Liver (tissue), 9 donors: ENCODE results near the gene EML2. TPM values are rescaled to one million over a fixed set of nuclear protein-coding genes. Genes with fewer than 3 reads are reported as not detected.

Source experiments
- DNase-seq: peaks from one replicate; pipeline ENCODE4 v3.0.0-alpha.2; 2017; ENCODE audit warnings: low spot score
- H3K27ac ChIP-seq, 2 donors: one replicate each; pipeline ENCODE4 v1.7.0; 2013; ENCODE audit warnings: inconsistent platforms in 2 of 2, low read length in 2 of 2, control low read depth in 1 of 2, low read depth in 1 of 2, mild to moderate bottlenecking in 1 of 2
- H3K27me3 ChIP-seq, 4 donors: one replicate each; pipeline versions ENCODE4 v1.6.1 to v1.7.0; 2013; ENCODE audit warnings: low read length in 3 of 4, inconsistent platforms in 1 of 4, mild to moderate bottlenecking in 1 of 4, moderate library complexity in 1 of 4; ENCODE audit not compliant: control insufficient read depth in 4 of 4, insufficient read depth in 4 of 4
- H3K36me3 ChIP-seq, 4 donors: one replicate each; pipeline versions ENCODE4 v1.6.1 to v1.7.0; 2013; ENCODE audit warnings: low read length in 3 of 4, mild to moderate bottlenecking in 3 of 4, low read depth in 1 of 4, moderate library complexity in 1 of 4; ENCODE audit not compliant: control insufficient read depth in 4 of 4, insufficient read depth in 3 of 4
- H3K4me1 ChIP-seq, 4 donors: one replicate each; pipeline versions ENCODE4 v1.6.1 to v1.7.0; 2013; ENCODE audit warnings: low read length in 3 of 4, mild to moderate bottlenecking in 3 of 4, moderate library complexity in 1 of 4; ENCODE audit not compliant: control insufficient read depth in 4 of 4, insufficient read depth in 4 of 4
- H3K4me3 ChIP-seq, 3 donors: one replicate each; pipeline versions ENCODE4 v1.6.1 to v1.7.0; 2013; ENCODE audit warnings: low read length in 3 of 3, control low read depth in 1 of 3, low read depth in 1 of 3, mild to moderate bottlenecking in 1 of 3
- H3K9ac ChIP-seq, 2 donors: one replicate each; pipeline ENCODE4 v1.7.0; 2013; ENCODE audit warnings: low read length in 2 of 2, mild to moderate bottlenecking in 2 of 2, moderate library complexity in 2 of 2, control low read depth in 1 of 2, low read depth in 1 of 2
- H3K9me3 ChIP-seq, 4 donors: one replicate each; pipeline versions ENCODE4 v1.6.1 to v1.7.0; 2013; ENCODE audit warnings: low read length in 3 of 4; ENCODE audit not compliant: control insufficient read depth in 4 of 4
- ATF3 ChIP-seq: IDR thresholded peaks from 2 replicates; pipeline ENCODE4 v1.6.1; 2016; ENCODE audit warnings: antibody characterized with exemption
- CTCF ChIP-seq: fragments of 150-350 bp; IDR thresholded peaks from 2 replicates; pipeline ENCODE4 v1.5.1; 2017; ENCODE audit warnings: improper control_type of control experiment, low read depth, low read length; ENCODE audit not compliant: missing input control
- EGR1 ChIP-seq, 2 donors: IDR thresholded peaks; 2 replicates each; pipeline ENCODE4 v1.6.1; 2016 to 2018; ENCODE audit warnings: antibody characterized with exemption in 2 of 2, low read depth in 2 of 2
- FOXA1 ChIP-seq: IDR thresholded peaks from 2 replicates; pipeline ENCODE4 v1.6.1; 2016; ENCODE audit warnings: antibody characterized with exemption
- FOXA2 ChIP-seq: IDR thresholded peaks from 2 replicates; pipeline ENCODE4 v1.6.1; 2016; ENCODE audit warnings: antibody characterized with exemption
- GABPA ChIP-seq, 2 donors: IDR thresholded peaks in 1 of 2; conservative IDR thresholded peaks in 1 of 2; 2 replicates each; pipeline ENCODE4 v1.6.1; 2016; ENCODE audit warnings: antibody characterized with exemption in 2 of 2, mild to moderate bottlenecking in 1 of 2, moderate library complexity in 1 of 2
- HNF4G ChIP-seq: IDR thresholded peaks from 2 replicates; pipeline ENCODE4 v1.6.1; 2016; ENCODE audit warnings: antibody characterized with exemption
- JUND ChIP-seq, 2 donors: IDR thresholded peaks; 2 replicates each; pipeline ENCODE4 v1.6.1; 2016; ENCODE audit warnings: antibody characterized with exemption in 2 of 2
- MAX ChIP-seq: IDR thresholded peaks from 2 replicates; pipeline ENCODE4 v1.6.1; 2016; ENCODE audit warnings: antibody characterized with exemption
- NR2F2 ChIP-seq: IDR thresholded peaks from 2 replicates; pipeline ENCODE4 v1.6.1; 2016; ENCODE audit warnings: antibody characterized with exemption
- RAD21 ChIP-seq, 2 donors: IDR thresholded peaks; 2 replicates each; pipeline ENCODE4 v1.6.1; 2016; ENCODE audit warnings: antibody characterized with exemption in 2 of 2, mild to moderate bottlenecking in 2 of 2
- REST ChIP-seq: IDR thresholded peaks from 2 replicates; pipeline ENCODE4 v1.6.1; 2016; ENCODE audit warnings: antibody characterized with exemption, mild to moderate bottlenecking
- RXRA ChIP-seq, 2 donors: IDR thresholded peaks; 2 replicates each; pipeline ENCODE4 v1.6.1; 2017 to 2018; ENCODE audit warnings: antibody characterized with exemption in 2 of 2, mild to moderate bottlenecking in 1 of 2
- SP1 ChIP-seq: IDR thresholded peaks from 2 replicates; pipeline ENCODE4 v1.6.1; 2018; ENCODE audit warnings: antibody characterized with exemption, mild to moderate bottlenecking
- TAF1 ChIP-seq: conservative IDR thresholded peaks from 2 replicates; pipeline ENCODE4 v1.6.1; 2016; ENCODE audit warnings: antibody characterized with exemption, mild to moderate bottlenecking
- WGBS: extraction: QIAGEN DNeasy Blood & Tissue Kit; methylation state at CpG from one replicate; pipeline ENCODE4 v1.1.7; 2013; 5-methylcytosine and 5-hydroxymethylcytosine counted together
- polyA plus RNA-seq, 2 donors: library from polyadenylated mRNA; stranded (reverse) in 1 of 2; unstranded in 1 of 2; fragments of 200-250 nt in 1 of 2; fragments of >200 nt in 1 of 2; fragmentation: Nextera tagmentation in 1 of 2; extraction: Ambion mirVana in 1 of 2; gene quantifications; one replicate each; pipeline versions ENCODE4 v1.2.1 to v1.2.3, GENCODE V29; 2013 to 2015
- total RNA-seq, 2 donors: library from RNA; depleted of rRNA; stranded (reverse); fragments of >200 nt; gene quantifications; one replicate each; pipeline ENCODE4 v1.2.3, GENCODE V29; 2014
- donor health status: healthy.
- donor health status: healthy.
- donor health status: healthy.
- donor health status: healthy.
- donor health status: healthy.

EML2 gene
- total and polyA plus RNA-seq, 4 donors: 1.1 to 10.4 (median 9.0) TPM

GRCh38 chr19:45590300-45591003 is 48.7 kb downstream of the EML2 start:
- Histone ChIP-seq H3K9ac (no peak overlapping the region), H3K4me3 (no peak overlapping the region), H3K27ac (no peak overlapping the region), H3K36me3 (no peaks in the 10 kb centered on the region), H3K27me3 (peaks cover 0 to 5% (median 0%) of the 10 kb centered on the region in 4 donors), H3K4me1 (no peaks in the 10 kb centered on the region), H3K9me3 (no peaks in the 10 kb centered on the region)
- TF ChIP-seq FOXA2: no peak
- no peak for TF ChIP-seq NR2F2
- no peak for TF ChIP-seq GABPA (IDR thresholded peaks at IDR 0.05 in 1 of 2, conservative IDR thresholded peaks at IDR 0.05 in 1 of 2)
- TF ChIP-seq MAX: no peak
- TF ChIP-seq RXRA (IDR thresholded peaks at IDR 0.05): no peak
- no peak for TF ChIP-seq EGR1 (IDR thresholded peaks at IDR 0.05; ENCODE audit: low read depth in 2 of 2)
- WGBS: 52% methylated on average over 15 of the region's 15 CpGs
- no peak for DNase-seq

GRCh38 chr19:45589768-45590167 is 49.4 kb downstream of the EML2 start:
- Histone ChIP-seq H3K4me3 (no peak overlapping the region), H3K36me3 (no peaks in the 10 kb centered on the region), H3K9ac (no peak overlapping the region), H3K27me3 (peaks cover 0 to 5% (median 0%) of the 10 kb centered on the region in 4 donors), H3K4me1 (peaks cover 0 to 4% (median 2%) of the 10 kb centered on the region in 4 donors), H3K9me3 (no peaks in the 10 kb centered on the region), H3K27ac (no peak overlapping the region)
- no peak for TF ChIP-seq EGR1 (IDR thresholded peaks at IDR 0.05; ENCODE audit: low read depth in 2 of 2)
- TF ChIP-seq RXRA (IDR thresholded peaks at IDR 0.05): no peak
- TF ChIP-seq HNF4G: no peak
- TF ChIP-seq CTCF: no peak
- TF ChIP-seq NR2F2: no peak
- TF ChIP-seq TAF1: no peak
- TF ChIP-seq RAD21 (IDR thresholded peaks at IDR 0.05): no peak
- TF ChIP-seq ATF3: no peak
- TF ChIP-seq SP1: no peak
- no peak for TF ChIP-seq JUND (IDR thresholded peaks at IDR 0.05)
- no peak for TF ChIP-seq REST
- no peak for TF ChIP-seq MAX
- TF ChIP-seq FOXA2: no peak
- TF ChIP-seq FOXA1: no peak
- no peak for DNase-seq
- WGBS: 86% methylated on average over 4 of the region's 4 CpGs
